IPS DF 19.7 (cell line): ENCODE measurements around the gene NAXD.
"Not testable (repeated sequence)": the region's sequence is repeated elsewhere in the genome, so short reads cannot be mapped to it uniquely, and the experiment has no call there.

ENCODE experiments used
- DNase-seq: peaks from one replicate; pipeline ENCODE4 v3.0.0-alpha.2; 2013; ENCODE audit warnings: low read depth, low spot score

The NAXD gene

GRCh38 chr13:110627761-110628476, 12.6 kb downstream of the NAXD start:
- no peak for DNase-seq

GRCh38 chr13:110628477-110628793, 13.1 kb downstream of the NAXD start:
- DNase-seq: no peak

DNA sequence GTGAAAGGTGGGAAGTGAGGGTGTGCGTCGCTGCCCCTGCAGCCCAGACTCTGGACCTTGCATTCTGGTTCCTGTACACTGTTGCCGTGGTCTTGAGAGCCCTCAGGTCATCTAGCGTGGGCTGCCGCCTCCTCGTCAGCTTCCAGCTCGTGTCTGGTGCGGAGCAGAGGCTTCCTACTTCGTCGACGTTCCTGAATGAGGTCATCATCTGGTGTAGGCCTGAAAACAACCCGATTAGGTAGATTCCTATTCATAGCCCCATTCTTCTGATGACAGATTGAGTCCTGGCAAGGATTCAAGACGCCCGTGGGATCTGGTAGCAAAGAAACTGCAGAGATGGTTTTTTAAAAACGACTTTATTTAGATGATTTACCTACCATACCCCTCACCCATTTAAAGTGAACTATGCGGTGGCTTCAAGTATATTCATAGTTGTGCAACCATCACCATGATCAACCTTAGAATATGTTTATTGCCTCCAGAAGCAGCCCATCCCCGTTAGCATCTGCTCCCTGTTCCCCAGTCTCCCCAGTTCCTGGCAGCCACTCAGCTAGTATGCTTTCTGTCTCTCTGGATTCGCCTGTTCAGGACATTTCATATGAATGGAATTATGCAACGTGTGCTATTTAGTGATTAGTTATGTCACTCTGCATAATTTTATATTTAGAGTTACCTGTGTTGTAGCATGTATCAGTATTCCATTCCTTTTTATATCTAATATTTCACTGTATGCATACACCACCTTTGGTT, 13.8 kb downstream of the NAXD start:
- no peak for DNase-seq

DNA sequence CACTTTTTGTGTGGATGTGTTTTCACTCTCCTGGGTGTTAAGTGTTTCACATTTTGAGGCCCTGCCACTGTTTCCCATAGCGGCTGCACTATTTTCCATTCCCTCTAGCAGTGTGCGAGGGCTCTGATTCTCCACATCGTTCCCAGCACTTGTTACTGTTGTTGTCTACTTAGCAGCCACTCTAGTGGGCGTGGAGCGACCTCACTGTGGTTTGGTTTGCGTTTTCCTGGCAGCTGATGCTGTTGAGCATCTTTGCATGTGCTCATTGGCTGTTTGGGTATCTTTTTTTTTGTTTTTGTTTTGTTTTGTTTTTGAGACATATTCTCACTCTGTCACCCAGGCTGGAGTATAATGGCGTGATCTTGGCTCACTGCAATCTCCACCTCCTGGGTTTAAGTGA, 14.4 kb downstream of the NAXD start:
- no peak for DNase-seq

- no peak for DNase-seq
Observed at GRCh38 chr13:110630566-110631119, 15.3 kb downstream of the NAXD start.

DNA sequence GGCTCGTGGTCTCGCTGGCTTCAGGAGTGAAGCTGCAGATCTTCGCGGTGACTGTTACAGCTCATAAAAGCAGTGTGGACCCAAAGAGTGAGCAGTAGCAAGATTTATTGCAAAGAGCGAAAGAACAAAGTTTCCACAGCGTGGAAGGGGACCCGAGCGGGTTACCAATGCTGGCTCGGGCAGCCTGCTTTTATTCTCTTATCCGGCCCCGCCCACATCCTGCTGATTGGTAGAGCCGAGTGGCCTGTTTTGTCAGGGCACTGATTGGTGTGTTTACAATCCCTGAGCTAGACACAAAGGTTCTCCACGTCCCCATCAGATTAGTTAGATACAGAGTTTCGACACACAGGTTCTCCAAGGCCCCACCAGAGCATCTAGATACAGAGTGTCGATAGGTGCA, 16.9 kb downstream of the NAXD start:
- not testable (repeated sequence) for DNase-seq

DNA sequence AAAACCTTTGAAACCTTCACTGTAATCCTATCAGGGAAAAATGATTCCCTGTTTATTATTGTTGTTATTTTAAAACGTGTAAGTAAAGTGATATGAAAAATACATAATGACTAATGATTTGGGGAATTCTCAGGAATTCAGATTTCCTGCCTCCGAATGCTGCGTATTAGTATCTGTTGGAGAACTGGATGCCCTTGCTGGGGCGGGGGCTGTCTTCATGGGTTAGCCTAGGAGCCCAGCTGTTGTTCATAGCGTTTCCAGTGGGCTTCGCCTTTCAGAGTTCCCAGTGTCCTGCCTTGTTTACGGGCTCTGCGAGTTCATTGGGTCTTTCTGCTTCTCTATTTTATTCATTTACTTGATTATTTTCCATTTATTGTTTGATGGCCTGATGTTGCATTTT, 18.4 kb downstream of the NAXD start:
- no peak for DNase-seq

DNA sequence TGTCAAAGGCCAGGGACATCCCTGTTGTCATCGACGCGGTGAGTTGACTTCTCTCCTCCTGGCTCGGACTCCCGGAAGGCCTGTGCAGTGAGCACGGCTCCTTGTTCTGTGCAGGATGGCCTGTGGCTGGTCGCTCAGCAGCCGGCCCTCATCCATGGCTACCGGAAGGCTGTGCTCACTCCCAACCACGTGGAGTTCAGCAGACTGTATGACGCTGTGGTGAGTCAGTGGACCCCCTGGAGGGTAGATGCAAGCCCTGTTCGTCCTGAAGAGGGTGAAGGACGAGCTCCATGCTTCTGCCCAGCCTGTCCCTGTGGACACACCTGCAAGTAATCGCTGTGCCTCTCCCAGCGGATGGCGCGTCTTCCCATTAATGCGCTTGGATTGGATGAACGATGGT, 19.2 kb downstream of the NAXD start:
- DNase-seq: no peak

- no peak for DNase-seq
Observed at GRCh38 chr13:110635405-110636002, 20.2 kb downstream of the NAXD start.

DNA sequence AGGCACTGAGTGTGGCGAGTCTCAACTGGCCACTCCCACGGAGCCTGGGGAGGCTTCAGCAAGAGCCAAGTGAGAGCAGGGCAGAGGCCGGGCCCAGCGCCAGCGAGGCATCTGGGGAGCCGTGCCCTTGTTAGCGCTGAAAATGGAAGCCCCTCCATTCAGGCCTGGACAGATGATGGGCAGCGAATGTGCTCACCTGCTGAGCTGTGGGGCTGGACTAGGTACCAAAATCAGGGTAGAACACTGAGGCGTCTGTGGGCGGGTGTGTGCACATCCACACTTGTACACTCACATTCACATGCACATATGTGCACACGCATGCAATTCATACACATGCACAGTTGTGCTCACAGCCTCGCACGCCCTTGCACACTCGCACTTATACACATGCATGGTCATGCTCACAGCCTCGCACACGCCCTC, 20.7 kb downstream of the NAXD start:
- no peak for DNase-seq

DNA sequence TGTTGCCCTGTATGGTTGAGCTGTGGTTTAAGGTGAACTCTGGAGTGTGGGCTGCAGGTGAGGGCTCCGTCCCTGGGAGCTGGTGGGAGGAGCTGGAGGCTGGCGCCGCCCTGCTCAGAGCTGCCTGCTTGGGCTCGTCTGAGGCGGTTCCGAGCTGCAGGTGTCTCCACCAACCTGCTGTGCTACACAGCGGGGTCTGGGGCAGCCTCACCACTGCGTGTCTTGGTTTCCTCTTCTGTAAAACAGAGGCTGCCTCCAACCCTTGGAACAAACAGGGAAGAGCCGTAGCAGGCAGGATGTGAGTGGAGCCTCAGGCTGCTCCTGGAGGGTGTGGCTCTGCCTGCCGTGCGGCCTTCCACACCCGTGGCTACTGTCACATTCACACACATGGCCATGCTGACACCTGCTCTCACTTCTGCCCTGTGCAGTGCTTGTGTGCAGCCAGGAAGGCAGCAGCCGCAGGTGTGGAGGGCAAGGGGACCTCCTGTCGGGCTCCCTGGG, 21.4 kb downstream of the NAXD start:
- DNase-seq: no peak

DNA sequence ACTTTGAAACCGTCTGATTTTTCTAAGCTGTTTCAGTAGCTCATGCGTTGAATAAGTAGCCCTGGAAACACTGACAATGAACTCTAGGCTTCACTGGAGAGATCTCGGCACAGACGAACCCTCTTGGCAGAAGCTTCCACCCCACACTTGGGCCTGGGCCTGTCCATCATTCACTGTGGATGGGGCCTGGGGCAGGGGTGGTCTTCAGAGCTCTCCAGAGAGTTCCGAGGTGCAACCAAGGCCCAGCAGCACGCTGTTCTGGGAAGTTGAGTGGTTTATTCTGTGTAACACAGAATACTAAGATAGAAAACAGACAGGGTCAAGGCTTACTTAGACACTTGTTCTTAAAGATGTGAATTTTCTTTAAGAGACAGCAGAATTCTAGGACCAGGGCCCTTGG, 21.9 kb downstream of the NAXD start:
- DNase-seq: no peak

DNA sequence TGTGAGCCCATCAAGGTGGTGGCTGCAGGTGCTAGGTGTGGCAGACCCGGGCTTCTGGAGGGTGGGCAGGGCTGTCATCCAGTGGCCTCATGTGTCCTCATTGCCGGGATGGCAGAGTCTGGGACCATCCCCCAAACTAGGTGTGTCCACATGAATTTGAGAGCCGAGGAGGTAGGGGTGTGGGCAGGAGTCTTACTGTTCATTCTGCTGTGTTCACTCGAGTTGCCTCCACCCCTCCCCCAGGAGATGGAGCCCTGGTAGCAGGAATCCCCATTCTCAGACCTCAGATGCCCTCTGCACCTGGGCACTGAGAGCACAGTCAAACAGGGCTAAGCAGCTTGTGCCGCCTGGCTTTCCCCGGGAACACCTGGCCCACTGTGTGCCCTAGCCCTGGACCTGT, 22.4 kb downstream of the NAXD start:
- DNase-seq: no peak

DNA sequence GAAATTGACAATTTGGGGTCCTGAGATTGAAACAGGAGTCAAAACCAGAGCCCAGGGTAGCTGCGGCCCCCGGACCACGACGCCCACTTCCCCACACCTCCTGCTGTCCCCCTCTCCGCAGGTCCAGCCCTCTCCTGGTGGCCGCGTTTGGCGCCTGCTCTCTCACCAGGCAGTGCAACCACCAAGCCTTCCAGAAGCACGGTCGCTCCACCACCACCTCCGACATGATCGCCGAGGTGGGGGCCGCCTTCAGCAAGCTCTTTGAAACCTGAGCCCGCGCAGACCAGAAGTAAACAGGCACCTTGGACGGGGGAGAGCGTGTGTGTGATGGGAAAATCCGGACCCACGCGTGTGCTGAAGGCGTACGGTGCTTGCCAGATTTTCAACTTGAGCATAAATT, 22.9 kb downstream of the NAXD start:
- DNase-seq: no peak

DNA sequence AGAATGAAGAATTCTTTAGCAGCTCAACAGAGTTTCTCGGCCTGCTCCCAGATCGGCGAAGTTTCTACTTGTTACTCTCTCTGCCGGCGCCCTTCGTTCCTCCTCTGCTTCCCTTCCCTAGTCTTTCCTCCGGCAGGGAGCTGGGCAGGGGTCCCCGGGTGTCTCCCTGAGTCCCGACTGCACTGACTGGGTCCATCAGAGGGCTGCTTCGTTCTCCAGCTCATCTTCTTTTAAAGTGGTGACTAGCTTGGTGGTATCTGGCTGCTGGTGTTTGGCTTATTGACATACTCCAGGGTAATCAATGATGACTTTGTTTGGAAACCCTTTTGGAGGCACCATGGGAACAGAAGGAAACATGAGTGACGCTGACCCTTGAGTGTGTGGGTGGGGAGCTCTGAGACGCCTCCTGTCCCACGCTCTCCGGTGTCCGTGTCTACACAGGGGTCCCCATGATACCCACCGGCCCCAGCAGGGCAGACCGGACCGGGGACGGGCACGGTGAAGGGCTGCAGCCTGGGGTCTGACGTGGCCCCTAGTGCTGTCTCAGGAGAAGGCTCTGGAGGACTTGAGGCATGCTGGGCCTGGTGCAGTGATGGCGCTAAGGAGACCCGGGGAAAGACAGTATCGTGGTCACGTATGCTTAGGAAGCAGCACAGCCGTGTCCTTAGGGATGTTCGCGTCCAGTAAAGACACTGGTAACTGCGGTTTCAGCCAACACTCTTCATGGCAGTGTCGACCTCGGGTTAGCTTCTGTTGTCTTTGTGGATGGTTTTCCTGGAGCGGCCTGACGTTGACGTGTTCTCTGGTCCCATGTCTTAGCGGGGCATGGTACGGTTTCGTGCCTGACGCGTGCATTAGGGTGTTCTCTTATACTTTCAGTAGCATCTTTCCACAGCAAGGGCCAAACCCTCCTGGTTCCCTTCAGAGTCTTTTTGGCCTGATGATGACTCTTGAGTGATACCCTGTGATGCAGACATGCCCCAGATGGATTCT, 23.8 kb downstream of the NAXD start:
- no peak for DNase-seq

DNA sequence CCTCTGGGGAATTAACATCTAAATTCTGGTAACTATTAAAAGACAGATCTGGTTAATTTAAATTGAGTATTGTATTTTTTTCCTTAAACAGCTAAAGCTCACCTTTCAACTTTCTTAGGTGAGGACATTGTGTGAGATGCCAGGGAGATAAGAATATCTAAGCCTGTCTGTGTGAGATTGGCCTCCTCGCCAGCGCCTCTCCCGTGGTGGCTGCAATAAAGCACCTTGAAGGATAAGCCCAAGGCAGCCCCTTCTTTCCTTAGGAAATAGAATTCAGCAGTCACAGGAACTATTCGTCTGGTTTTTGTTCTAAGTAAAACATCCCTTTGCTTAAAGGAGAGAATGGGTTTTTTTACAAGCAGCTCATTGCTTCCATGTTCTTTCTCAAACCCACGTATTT, 24.6 kb downstream of the NAXD start:
- DNase-seq: no peak

GRCh38 chr13:110640591-110641029, 25.3 kb downstream of the NAXD start:
- no peak for DNase-seq

DNA sequence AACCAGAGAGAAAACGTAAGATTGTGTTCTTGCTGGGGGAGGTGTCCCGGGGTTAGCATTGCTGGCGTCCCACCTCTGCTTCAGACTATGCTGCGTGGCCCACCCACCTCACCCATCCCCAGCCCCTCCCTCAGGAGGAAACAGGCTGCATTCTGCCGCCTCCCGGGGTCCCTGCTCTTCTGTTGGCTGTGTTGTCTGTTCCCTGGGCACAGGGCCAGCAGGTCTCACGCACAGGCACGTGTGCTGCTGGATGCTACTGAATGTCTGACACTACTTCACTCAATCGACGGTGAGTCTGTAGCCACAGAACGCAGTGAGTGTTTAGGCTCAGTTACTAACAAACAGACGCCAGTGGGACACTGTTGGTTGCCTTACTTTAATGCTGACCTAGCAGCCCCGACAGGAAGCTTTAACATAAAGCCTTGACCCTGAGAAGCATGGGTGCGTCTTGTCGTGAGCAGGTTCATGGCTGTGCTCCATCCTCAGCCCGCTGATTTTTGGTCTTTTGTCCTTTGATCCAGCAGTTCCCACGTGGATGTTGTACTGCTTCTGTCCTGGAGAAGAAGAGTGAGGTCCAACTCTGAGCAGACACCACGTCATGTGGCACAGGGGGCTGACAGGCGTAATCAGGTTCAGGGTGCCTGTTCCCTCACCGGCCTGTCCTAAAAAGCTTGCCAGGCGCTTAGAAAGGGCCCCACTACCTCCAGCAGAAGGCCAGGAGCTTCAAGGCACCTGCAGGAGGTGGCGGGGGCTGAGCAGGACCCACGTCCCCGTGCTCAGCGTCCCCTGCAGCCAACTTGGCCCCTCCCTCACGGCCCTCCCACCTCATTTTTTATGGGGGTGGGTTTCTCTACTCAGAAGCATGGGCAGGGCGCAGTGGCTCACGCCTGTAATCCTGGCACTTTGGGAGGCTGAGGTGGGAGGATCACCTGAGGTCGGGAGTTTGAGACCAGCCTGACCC, 26.0 kb downstream of the NAXD start:
- no peak for DNase-seq

DNA sequence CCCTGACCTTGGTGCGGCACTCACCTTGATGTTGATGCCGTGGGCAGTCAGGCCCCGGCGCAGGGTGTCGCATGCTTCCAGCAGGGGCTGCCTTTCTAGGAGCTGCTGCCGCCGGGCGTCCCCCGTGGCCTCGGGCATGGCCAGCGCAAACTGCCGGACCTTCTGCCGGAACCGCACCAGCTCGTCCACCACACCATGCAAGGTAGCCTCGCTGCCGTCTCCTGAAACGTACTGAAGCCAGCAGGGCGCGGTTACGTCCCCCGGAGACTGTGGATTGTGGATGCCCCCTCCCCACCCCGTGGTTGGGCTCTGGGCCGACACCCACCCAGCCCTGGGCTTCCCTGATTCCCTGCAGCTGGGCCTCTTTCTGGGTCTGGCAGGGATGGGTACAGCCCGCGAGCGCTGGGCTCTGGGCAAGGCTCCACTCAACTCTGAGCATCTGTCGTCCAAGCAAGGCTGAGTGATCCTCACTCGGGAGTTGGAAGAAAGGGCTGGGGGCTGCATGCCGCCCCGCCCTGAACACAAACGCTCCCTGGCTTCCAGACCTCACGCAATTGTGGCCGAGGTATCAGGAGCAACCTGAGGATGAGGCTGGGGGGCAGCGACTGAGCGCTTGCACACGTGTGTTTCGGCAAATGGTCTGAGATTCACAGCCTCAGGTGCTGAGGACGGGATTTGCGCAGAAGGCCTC, 27.1 kb downstream of the NAXD start:
- no peak for DNase-seq

GRCh38 chr13:110643324-110643723, 28.0 kb downstream of the NAXD start:
- DNase-seq: no peak
